ENCODE data around the gene GPR87.

The GPR87 gene

DNA sequence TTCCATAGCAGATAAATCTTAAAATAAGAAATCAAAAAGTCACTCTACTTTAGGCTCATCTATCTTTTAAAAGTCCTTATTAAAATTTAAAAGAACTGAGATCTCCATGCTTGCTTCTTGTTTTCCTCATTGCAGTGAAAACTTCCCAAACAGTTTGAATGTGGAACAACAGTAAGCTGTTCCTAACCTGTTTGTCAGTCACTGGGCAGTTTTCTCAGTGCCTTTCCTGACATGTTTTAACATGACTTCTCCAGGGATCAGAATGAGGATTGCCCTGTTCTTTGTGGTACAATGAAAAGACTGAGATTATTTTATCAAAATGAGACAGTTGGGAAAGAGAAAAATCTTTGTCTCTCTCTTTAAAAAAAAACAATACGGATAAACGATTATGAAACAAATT, 774 bp downstream of the GPR87 start:
- no peak for DNase-seq (ENCODE audit: low read depth in 2 of 2)

GRCh38 chr3:151315136-151315535, 1.5 kb downstream of the GPR87 start:
- DNase-seq (ENCODE audit: low read depth in 2 of 2), result no peak

GRCh38 chr3:151314593-151314992, 2.0 kb downstream of the GPR87 start:
- DNase-seq (ENCODE audit: low read depth in 2 of 2), result no peak

DNA sequence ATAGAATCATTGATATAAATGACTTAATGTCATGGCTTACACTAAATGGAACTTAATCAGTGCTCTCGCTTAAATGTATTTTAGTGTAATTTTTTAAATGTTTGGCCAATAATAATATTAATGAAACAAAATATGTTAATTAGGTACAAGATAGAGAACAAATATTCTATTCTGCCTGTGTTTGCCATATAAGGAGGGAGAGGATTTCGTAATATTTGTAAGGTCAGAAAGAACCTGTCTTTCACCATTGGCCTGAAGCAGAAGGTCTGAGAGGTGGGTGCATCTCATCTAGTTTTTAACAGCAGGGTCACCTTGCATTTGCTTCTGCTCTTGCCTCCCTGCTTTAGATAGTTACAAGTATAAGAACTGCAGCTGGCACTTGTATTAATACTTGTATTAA, 2.5 kb downstream of the GPR87 start:
- no peak for DNase-seq (ENCODE audit: low read depth in 2 of 2)

DNA sequence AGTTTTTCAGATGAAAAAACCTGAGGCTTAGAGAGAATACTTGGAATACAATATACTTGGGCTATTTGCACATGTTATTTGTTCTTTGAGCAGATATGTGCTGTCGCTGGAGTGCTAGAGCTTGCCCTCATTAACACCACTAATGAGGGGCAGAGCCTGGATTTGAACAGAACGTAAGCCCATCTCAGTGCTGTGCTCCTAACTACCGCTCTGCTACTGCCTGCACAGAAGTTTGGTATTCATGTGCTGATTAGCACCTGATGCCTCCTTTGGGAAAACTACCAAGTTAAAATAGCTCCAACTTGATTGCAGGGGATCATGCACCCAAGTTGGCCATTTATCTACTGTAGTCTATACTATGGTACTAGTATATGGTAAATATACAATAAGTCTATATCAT, 3.6 kb downstream of the GPR87 start:
- no peak for DNase-seq (ENCODE audit: low read depth in 2 of 2)

GRCh38 chr3:151309566-151309965, 7.1 kb downstream of the GPR87 start:
- no peak for DNase-seq (ENCODE audit: low read depth in 2 of 2)

DNA sequence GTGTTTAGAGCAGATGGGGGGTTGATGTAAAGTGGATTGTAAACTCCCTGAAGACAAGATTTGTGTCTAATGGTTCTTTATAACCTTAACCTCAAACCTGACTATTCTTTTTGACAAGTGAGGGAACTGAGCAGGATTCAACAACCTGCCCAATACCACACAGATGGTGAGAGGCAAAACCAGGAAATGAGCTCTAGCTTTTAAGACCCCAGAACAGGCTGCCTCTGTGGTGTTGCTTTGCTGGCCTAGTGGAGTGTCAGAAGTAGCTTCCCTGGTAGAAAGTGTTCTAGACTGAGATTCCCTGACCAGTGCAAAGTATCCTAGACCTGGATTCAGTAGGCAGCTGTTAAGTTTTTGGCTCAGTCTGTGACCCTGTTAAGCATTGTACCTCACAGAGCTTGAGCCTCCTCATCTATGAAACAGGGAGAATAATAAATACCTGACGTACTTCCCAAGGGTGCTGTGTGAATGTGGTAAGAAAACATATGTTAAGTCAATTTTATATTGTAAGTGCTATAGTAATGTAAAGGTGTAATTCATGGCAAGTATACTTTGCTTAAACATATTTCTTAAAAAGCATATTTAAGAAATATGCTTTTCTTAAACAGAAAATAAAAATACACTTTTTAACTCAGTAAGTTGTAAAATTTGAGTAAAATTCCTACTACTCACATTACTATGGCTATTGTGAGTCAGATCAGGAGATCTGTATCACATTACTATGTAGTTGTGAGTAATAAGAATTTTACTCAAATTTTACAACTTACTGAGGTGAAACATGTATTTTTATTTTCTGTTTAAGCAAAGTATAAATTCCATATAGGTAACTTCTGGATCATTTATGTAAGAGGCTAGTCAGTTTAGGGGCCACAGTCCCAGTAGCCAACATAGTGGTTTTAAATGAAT, 8.8 kb downstream of the GPR87 start:
- DNase-seq (ENCODE audit: low read depth in 2 of 2), result no peak

DNA sequence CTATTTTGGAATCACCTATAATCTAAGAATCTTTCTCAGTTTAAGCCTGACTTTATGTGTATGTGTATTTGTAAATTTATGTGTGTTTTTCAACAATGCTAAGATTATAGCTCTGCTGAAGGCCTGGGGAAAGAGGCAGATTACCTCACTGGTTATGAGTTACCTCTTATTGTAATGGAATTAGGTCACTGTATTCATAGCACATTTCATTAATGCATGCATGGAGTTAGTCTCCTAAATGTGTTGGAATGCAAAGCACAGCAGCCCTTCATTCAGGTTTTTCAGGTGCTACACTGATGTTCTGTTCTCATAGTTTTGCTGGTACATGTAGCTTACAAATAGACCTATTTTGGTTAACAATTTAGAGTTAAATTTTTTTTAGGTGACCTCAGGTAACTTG, 9.5 kb downstream of the GPR87 start:
- DNase-seq (ENCODE audit: low read depth in 2 of 2), result no peak

GRCh38 chr3:151306168-151306810, 10.3 kb downstream of the GPR87 start:
- DNase-seq (ENCODE audit: low read depth in 2 of 2), result no peak

GRCh38 chr3:151305775-151306151, 10.9 kb downstream of the GPR87 start:
- no peak for DNase-seq (ENCODE audit: low read depth in 2 of 2)

DNA sequence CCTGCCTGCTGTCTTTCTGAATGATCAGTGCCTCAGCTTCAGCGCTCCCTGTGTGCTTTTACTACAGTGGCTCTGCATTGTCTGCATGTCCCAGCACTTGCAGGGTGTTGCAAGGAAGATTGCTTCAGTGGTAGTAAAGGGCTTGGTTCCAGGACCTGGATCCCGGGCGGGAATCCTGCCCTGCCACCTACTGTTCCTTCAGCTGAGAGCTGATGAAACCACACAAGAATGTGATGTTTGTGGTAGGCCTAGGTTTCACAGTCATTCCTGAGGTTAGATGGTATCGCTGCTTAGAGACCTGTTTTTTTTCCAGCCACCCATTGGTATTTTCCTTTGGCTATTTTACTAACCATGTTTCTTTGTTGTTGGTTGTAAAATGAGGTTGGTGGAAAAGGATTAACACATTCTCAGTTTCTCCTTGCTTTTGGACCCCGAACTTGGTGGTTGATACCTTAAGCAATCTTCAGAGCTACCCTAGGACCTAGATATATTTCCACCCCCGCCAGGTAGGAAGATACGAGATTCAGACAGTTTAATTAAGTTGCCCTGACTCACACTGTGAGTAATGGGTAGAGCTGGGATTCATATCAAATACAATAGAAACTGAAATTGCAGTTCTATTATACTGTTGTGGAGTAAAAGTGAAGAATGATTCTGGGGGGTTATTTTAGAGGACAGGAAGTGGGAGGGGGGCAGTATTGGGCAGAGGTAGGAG, 11.4 kb downstream of the GPR87 start:
- no peak for DNase-seq (ENCODE audit: low read depth in 2 of 2)

- no peak for DNase-seq (ENCODE audit: low read depth in 2 of 2)
Measured at GRCh38 chr3:151303751-151304150, 12.9 kb downstream of the GPR87 start.

GRCh38 chr3:151301787-151302186, 14.8 kb downstream of the GPR87 start:
- DNase-seq (ENCODE audit: low read depth in 2 of 2), result no peak

DNA sequence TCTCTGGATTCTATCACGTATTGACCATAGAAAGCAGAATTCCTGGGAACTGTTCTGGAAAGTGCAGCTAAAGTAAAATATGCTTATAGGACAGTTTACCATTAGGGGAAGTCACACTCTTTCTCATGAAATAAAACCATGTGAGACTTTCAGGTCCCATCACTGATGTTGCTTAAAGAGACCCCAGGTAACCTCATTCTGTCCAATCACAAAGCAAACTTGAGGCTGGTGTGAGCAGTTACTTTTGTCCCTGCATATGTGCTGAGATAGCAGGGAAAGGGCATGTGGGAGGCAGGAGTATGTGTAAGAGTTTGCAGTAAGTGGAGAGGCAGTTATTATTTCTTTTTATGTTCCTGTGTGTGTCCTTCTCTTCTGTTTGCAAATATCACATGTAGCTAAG, 16.1 kb downstream of the GPR87 start:
- no peak for DNase-seq (ENCODE audit: low read depth in 2 of 2)

DNA sequence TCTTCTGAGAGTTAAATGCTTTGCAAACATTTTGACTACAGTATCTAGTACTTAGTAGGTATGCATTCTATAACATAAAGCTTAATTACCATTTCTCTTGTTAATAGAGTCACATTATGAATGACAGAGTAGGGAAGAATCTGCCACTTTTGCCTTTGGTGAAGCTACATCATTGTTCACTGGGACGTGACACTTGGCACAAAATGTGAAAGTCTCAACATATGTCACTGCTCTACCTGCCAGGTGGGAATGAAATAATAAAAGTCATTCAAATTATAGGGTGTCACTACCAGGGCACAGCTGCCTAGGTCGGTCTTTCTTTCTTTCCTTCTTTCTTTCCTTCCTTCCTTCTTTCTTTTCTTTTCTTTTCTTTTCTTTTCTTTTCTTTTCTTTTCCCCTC, 17.6 kb downstream of the GPR87 start:
- DNase-seq (ENCODE audit: low read depth in 2 of 2), result no peak

DNA sequence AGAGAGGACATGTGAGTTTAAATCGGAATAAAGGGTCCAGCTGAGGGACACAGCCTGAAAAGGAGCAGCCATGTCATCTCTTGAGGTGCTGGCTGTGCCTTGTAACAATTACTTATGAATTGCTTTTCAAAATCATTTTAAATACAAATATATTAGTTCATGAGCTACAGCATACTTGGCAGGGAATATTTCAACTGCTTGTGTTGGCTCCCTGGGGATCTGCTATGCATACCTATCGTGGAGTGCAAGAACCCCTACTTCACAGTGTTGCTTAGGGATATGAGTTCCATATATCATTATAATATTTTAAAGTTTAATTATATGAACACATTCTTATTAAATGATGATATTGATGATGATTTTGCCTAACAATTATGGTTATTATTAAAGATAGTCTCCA, 19.2 kb downstream of the GPR87 start:
- no peak for DNase-seq (ENCODE audit: low read depth in 2 of 2)

GRCh38 chr3:151296226-151296625, 20.4 kb downstream of the GPR87 start:
- DNase-seq (ENCODE audit: low read depth in 2 of 2), result no peak

DNA sequence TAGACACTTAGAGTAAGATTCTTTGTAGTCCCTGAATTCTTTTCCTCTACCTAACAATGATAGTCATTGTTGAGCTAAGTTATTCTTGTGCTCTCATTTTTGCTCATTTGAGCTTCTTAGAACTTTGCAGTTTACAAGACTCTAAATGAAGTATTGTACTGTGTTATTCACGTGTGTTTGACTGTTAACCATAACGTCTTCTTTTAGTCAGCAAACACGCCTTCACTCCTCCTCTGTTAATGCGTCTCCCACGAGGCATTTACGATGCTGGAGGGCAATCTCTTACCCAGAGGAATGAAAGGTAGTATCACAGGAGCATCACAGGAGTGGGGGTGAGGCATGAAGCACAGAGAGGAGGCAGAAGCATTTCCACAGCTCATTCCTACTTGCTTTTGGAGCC, 23.5 kb downstream of the GPR87 start:
- DNase-seq (ENCODE audit: low read depth in 2 of 2), result no peak

GRCh38 chr3:151290673-151291072, 25.9 kb downstream of the GPR87 start:
- DNase-seq (ENCODE audit: low read depth in 2 of 2), result no peak

DNA sequence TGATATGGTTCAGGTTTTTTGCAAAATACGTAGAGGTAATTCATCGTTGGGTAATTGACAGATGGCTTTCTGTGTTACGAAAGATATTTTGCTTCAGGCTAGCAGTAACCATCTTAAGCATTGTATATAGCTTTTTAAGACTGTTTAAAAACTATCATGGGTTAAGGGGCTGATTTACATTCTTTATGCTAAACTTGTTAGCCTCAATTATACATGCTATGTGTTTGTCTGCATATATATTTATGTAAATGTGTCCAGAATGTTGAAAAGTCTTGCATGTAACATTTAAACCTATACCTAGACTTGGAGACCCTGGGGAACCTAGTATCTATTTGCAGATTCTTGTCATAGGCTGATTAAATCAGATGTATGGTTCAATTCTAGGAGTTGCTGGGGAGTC, 27.2 kb downstream of the GPR87 start:
- no peak for DNase-seq (ENCODE audit: low read depth in 2 of 2)

DNA sequence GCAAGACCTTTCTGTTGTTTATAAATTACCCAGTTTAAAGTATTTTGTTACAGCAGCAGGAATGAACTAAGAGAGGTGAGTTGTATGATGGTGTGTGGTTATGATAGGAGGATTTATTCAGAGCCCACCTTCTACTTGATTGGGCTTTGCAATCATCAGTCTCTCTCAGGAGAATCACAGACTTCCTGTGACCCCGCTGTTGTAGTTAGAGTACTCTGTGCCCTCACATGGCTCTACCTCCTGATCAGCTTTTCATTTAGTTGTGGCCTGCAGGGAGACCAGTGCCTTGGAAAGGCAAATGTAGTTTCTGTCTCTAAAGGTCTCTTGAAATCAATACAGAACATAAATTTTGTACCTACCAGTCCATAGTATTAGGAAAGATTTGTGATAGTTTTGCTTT, 30.7 kb downstream of the GPR87 start:
- no peak for DNase-seq (ENCODE audit: low read depth in 2 of 2)

DNA sequence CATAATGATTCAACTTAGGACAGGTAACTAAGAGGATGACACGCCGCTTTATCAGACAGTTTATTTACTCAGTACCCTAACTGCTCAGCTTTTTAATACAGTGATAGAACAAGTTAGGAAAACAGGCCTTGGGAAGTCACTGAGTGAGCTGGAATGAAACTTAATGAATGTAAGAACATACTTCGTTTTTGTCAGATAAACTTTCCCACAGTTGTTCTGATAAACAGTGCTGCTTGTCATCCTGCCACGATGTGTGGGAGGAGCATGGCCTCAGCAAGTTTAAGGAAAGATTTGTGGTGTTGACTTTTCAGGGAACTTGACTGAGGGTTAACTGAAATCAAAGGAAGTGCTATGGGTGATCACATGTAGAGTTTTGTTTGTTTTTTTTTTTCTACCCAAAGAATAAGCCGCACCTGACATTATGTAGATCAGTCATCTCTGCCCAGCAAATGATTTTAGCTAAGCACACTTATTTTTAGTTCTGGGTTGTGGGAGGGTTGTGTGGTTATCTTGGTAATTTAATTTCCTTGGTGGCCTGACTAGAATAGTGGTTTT, 32.6 kb downstream of the GPR87 start:
- no peak for DNase-seq (ENCODE audit: low read depth in 2 of 2)

DNA sequence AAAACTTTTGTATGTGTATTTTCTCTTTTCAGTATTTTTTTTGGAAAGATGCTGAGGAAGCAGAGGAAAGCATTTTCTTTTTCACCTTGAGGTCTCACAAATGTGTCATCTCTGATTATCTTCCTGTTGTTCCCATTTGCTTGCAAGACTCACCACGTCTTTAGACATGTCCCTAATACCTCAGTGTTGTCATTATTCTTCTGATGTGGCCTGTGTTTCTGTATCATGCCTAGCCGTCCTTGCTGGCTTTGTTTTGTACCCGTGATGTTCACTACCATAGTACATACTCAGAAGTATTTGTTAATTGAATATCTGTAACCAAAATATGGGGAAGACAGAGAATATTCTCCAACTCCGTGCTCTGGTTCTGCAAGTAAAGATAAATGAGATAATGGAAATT, 33.2 kb downstream of the GPR87 start:
- DNase-seq (ENCODE audit: low read depth in 2 of 2), result no peak
